ENCODE results near the gene SLX4. TPM values are rescaled to one million over a fixed set of nuclear protein-coding genes. Genes with fewer than 3 reads are reported as not detected.

SLX4 gene
- total RNA-seq, 1 donor from 2014 or later: 11.8 TPM

DNA sequence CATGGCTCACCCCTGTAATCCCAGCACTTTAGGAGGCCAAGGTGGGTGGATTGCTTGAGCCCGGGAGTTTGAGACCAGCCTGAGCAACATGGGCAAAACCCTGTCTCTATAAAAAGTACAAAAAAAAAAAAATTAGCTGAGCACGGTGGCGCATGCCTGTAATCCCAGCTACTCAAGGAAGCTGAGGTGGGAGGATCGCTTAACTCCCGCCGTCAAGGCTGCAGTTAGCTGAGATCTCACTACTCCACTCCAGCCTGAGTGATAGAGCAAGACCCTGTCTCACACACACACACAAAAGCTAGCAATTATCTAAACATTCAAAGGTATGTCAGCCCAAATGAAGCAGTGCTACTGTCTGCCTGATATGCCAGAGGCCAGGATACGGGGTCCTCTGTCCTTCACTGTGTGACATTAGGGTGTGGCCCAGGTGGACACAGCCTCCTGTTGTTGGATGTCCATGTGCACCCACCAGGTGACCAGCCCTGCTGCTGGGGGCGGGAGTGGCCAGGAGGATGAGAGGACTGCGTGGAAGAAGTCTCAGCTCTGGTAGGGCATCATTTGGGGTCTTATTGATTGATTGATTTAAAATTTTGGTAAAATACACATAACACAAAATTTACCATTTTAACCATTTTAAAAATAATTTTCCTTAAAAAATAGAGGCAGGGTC, 38.1 kb downstream of the SLX4 start:
- peaks cover 4% of the 10 kb centered on the region for H3K36me3 Mint-ChIP-seq (ENCODE audit: low read depth, unreplicated experiment)
- no peaks in the 10 kb centered on the region for H3K9me3 Mint-ChIP-seq (ENCODE audit: unreplicated experiment)
- DNase-seq (ENCODE audit: low spot score): no peak
- peaks cover 10% of the 10 kb centered on the region for H3K4me1 Mint-ChIP-seq (ENCODE audit: unreplicated experiment)
- TF ChIP-seq, protein P1, sequence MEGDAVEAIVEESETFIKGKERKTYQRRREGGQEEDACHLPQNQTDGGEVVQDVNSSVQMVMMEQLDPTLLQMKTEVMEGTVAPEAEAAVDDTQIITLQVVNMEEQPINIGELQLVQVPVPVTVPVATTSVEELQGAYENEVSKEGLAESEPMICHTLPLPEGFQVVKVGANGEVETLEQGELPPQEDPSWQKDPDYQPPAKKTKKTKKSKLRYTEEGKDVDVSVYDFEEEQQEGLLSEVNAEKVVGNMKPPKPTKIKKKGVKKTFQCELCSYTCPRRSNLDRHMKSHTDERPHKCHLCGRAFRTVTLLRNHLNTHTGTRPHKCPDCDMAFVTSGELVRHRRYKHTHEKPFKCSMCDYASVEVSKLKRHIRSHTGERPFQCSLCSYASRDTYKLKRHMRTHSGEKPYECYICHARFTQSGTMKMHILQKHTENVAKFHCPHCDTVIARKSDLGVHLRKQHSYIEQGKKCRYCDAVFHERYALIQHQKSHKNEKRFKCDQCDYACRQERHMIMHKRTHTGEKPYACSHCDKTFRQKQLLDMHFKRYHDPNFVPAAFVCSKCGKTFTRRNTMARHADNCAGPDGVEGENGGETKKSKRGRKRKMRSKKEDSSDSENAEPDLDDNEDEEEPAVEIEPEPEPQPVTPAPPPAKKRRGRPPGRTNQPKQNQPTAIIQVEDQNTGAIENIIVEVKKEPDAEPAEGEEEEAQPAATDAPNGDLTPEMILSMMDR (IDR thresholded peaks at IDR 0.05; ENCODE audit: unreplicated experiment): no peak
- H3K4me3 Mint-ChIP-seq (ENCODE audit: unreplicated experiment): no peak overlapping the region
- H3K27ac Mint-ChIP-seq (ENCODE audit: unreplicated experiment): no peak overlapping the region
- peaks cover 3% of the 10 kb centered on the region for H3K27me3 Mint-ChIP-seq (ENCODE audit: unreplicated experiment)

DNA sequence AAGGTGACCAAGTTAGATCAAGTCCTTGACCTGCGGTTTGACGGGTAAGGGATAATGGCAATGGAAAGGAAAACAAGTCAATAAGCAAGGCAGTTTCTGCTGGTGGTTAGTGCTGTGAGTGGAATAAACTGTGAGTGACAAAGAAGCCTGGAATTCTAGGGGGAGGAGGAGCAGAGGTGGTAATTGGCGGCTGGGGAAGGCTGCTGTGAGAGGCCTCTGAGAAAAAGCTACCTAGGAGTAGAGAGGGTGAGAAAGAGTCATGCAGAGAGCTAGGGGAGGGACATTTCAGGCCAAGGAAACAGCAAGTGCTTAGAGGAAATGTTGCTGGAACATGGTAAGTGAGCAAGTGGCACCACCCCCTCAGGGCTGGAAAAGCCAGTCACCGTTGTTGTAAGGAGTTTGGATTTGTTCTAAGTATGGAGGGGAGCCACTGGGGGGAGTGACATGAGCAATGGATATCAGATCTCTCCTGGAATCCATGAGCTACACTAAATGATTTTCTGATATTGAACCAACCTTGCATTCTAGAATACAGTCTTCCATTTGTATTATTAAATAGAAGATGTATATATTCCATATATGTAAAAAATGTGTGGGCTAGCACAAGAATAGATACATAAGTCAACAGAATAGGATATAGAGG, 40.9 kb downstream of the SLX4 start:
- no peaks in the 10 kb centered on the region for H3K9me3 Mint-ChIP-seq (ENCODE audit: unreplicated experiment)
- peaks cover 4% of the 10 kb centered on the region for H3K36me3 Mint-ChIP-seq (ENCODE audit: low read depth, unreplicated experiment)
- TF ChIP-seq, protein P1 (IDR thresholded peaks at IDR 0.05; ENCODE audit: unreplicated experiment): no peak
- no peaks in the 10 kb centered on the region for H3K27me3 Mint-ChIP-seq (ENCODE audit: unreplicated experiment)
- DNase-seq (ENCODE audit: low spot score): no peak
- H3K27ac Mint-ChIP-seq (ENCODE audit: unreplicated experiment): no peak overlapping the region
- no peak overlapping the region for H3K4me3 Mint-ChIP-seq (ENCODE audit: unreplicated experiment)
- H3K4me1 Mint-ChIP-seq (ENCODE audit: unreplicated experiment): no peaks in the 10 kb centered on the region

DNA sequence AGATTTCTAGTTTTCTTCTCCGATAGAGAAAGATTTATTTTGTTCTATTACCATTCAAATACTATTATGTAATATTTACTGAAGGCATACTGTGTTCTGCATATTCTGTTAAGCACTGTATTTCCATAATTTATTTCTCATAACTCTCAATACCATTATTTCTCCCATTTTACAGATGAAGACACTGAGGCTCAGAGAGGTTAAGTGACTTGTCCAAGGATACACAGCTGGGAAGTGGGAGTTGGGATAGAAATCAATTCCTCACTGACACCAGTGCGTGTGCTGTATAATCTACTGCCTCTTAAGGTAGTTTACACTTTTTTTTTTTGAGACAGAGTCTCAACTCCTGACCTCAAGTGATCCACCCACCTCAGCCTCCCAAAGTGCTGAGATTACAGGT, 41.6 kb downstream of the SLX4 start:
- Mint-ChIP-seq H3K4me3 (ENCODE audit: unreplicated experiment) (no peak overlapping the region), H3K27me3 (ENCODE audit: unreplicated experiment) (no peaks in the 10 kb centered on the region), H3K36me3 (ENCODE audit: low read depth, unreplicated experiment) (peaks cover 4% of the 10 kb centered on the region), H3K27ac (ENCODE audit: unreplicated experiment) (no peak overlapping the region), H3K9me3 (ENCODE audit: unreplicated experiment) (no peaks in the 10 kb centered on the region), H3K4me1 (ENCODE audit: unreplicated experiment) (no peaks in the 10 kb centered on the region)
- no peak for DNase-seq (ENCODE audit: low spot score)
- TF ChIP-seq, protein P1 (IDR thresholded peaks at IDR 0.05; ENCODE audit: unreplicated experiment): no peak

DNA sequence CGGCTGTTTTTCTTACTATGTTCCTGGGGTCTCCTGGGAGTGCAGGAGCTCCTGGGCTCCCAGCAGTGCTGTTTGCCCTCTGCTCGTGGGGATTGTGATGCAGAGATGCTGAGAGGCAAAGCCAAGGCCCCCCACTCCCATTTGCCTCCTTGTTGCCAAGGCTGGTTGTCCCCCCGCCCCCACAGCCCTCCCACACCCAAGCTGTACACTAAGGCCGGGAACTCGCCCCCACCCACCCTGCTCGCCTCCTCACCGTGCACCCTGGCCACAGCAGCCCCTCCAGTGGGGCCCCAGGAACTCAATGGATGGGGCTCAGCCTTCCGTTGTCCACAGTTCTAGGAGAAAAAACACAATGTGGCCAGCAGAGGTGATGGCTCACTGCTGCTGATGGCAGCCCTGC, 44.4 kb downstream of the SLX4 start:
- Mint-ChIP-seq H3K27ac (ENCODE audit: unreplicated experiment) (no peak overlapping the region), H3K4me3 (ENCODE audit: unreplicated experiment) (no peak overlapping the region), H3K36me3 (ENCODE audit: low read depth, unreplicated experiment) (peaks cover 7% of the 10 kb centered on the region)

DNA sequence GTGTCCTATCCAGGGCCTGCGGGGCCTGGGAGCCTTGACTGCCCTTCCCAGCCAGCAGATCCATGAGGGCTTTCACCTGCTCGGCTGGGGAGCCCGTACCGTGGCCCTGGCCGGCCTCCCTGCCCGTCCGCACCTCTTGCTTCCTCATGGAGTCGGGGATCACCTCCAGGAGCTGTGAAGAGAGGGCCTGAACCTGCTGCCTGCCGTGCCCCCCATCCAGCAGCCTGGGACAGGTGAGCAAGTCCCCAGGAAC, 46.6 kb downstream of the SLX4 start:
- Mint-ChIP-seq H3K4me1 (ENCODE audit: unreplicated experiment) (no peaks in the 10 kb centered on the region), H3K36me3 (ENCODE audit: low read depth, unreplicated experiment) (peaks cover 3% of the 10 kb centered on the region), H3K9me3 (ENCODE audit: unreplicated experiment) (no peaks in the 10 kb centered on the region), H3K4me3 (ENCODE audit: unreplicated experiment) (no peak overlapping the region), H3K27ac (ENCODE audit: unreplicated experiment) (no peak overlapping the region), H3K27me3 (ENCODE audit: unreplicated experiment) (peaks cover 4% of the 10 kb centered on the region)
- TF ChIP-seq, protein P1 (IDR thresholded peaks at IDR 0.05; ENCODE audit: unreplicated experiment): no peak
- DNase-seq (ENCODE audit: low spot score): no peak

More for the DNA sequence above, 44.4 kb downstream of the SLX4 start:
- H3K27me3 Mint-ChIP-seq (ENCODE audit: unreplicated experiment): peaks cover 3% of the 10 kb centered on the region
- TF ChIP-seq, protein P1 (IDR thresholded peaks at IDR 0.05; ENCODE audit: unreplicated experiment): no peak
- no peaks in the 10 kb centered on the region for H3K4me1 Mint-ChIP-seq (ENCODE audit: unreplicated experiment)
- no peak for DNase-seq (ENCODE audit: low spot score)
- H3K9me3 Mint-ChIP-seq (ENCODE audit: unreplicated experiment): no peaks in the 10 kb centered on the region
